H54 (cell line): Measurements from ENCODE around the gene LRRC26.

Source experiments
- DNase-seq: peaks from one replicate; pipeline ENCODE4 v3.0.0; 2011; ENCODE audit warnings: low spot score, mixed read lengths; ENCODE audit not compliant: insufficient read length
- FAIRE-seq: peaks from 3 replicates; lab custom pipeline; 2011; peaks lifted over from hg19 to GRCh38; lab: Jason Lieb, UNC
- POLR2A ChIP-seq: IDR thresholded peaks from 2 replicates; pipeline ENCODE4 v1.6.1; 2011; ENCODE audit warnings: low read depth, mild to moderate bottlenecking, low read length

Gene LRRC26

GRCh38 chr9:137172901-137173795 lies 3.3 kb upstream of the LRRC26 start:
- DNase-seq (peak; percentile 65), FAIRE-seq (no peak)
- TF ChIP-seq POLR2A = no peak

DNA sequence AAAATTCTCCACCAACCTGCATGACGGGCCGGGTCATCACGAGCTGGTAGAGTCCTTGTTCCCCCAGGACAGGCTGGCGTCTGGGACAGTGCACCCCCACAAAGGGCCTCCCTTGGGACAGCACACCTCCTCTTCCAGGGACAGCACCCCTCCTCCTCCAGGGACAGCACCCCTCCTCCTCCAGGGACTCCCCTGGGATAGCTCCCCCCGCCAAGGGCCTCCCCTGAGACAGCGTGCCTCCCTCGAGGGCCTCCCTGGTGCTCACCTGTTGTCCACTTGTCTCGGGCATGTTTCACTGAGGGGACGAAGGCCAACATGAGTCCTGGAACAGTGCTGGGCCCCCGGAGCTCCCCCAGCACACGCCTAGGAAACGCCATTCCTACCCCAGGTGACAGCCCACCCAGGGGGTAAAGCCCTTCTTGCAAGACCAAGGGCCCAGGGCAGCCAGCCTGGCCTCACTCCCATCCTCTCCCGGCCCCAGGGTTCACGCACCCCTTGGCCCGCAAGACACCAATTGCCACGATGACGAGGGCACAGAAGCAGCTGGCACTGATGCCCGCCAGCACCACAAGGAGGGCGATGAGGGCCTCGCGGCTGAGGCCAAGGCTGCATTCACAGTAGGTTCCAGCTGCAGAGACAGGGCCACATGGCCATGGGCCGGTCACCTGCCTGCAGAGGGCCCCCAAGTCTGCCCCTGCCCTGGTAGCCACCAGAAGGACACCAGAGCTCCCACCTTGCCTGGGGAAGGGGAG lies 1.5 kb upstream of the LRRC26 start:
- FAIRE-seq (no peak), DNase-seq (peak; percentile 47)

DNA sequence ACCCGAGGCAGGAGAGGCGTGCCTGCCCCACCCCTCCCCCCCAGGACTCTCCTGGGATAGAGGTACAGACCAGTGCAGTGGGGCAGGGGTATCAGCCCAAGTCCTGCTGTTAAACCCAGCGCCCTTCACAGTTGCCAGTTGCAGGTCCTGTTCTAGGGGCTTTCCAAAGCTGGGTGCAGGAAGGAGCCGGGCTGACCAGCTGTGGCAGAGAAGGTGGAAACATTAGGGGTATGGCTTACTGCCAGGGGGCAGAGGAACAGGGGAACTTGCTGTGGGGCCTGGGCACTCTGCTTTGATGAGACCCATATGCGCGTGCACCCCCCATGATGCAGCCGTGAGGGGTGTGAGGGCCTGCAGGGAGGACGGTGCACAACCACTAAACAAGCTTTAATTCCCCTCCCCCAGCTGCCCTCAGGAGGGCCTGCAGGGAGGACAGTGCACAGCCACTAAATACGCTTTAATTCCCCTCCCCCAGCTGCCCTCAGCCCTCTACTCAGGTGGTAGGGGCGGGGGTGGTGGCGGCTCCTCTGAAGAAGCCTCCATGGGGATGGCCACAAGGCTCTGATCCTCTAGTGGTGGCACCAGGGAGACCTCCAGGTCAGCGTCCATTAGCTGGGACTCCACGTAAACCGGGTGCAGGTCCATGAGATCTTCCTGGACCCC lies 766 bp upstream of the LRRC26 start:
- no peak for FAIRE-seq
- no peak for DNase-seq
- TF ChIP-seq POLR2A = no peak

More for the DNA sequence above, 1.5 kb upstream of the LRRC26 start:
- TF ChIP-seq POLR2A = no peak

DNA sequence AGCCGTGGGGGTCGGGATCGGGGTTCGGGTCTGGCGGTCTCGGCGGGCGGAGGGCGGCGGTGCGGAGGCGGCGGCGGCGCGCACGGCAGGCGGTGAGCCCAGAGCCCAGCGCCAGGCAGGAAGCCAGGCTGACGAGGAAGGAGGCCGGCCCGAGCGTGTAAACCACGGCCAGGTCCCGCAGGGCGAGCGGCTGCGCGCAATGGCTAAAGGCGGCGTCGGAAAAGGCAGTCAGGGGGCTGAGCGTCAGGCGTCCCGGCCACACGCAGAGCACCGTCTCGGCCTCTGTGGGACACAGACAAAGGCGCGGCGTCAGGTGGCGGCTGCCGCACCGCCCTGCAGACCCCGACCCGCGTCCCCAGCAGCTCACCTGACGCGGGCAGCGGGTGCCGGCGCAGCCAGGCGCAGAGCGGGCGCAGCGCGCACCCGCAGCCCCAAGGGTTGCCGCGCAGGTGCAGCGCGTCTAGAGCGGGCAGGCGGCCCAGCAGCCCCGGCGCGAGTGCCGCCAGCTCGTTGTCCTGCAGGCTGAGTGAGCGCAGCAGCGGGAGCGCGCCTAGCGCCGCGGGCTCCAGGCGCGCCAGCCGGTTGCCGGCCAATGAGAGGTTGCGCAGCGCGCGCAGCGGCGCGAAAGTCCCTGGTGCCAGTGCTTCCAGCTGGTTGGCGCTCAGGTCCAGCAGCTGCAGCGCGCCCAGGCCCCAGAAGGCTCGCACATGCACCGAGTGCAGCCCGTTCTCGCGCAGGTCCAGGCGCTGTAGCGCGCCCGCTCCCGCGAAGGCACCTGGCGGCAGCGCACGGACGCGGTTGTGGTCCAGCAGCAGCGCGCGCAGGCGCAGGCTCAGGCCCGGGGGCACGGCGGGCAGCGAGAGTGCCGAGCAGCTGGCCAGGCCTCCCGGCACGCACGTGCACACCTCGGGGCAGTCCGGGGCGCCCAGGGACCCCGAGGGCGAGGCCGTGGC lies 671 bp downstream of the LRRC26 start:
- FAIRE-seq (no peak), DNase-seq (no peak)
- 0 out of 2 replicates have a peak, but pooled peaks have one; percentile 21 for TF ChIP-seq POLR2A

DNA sequence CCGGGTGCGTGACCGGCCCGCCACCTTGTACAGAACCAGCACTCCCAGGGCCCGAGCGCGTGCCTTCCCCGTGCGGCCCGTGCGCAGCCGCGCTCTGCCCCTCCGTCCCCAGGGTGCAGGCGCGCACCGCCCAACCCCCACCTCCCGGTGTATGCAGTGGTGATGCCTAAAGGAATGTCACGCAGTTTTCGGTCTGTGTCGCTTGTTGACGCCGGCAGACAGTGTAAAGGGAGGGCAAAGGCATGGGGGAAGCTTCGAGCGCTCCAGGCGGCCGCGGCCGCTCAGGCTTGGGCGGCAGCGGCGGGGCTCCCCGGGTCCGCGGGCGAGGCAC lies 1.3 kb downstream of the LRRC26 start:
- no peak for FAIRE-seq
- DNase-seq = no peak
- no peak for TF ChIP-seq POLR2A

DNA sequence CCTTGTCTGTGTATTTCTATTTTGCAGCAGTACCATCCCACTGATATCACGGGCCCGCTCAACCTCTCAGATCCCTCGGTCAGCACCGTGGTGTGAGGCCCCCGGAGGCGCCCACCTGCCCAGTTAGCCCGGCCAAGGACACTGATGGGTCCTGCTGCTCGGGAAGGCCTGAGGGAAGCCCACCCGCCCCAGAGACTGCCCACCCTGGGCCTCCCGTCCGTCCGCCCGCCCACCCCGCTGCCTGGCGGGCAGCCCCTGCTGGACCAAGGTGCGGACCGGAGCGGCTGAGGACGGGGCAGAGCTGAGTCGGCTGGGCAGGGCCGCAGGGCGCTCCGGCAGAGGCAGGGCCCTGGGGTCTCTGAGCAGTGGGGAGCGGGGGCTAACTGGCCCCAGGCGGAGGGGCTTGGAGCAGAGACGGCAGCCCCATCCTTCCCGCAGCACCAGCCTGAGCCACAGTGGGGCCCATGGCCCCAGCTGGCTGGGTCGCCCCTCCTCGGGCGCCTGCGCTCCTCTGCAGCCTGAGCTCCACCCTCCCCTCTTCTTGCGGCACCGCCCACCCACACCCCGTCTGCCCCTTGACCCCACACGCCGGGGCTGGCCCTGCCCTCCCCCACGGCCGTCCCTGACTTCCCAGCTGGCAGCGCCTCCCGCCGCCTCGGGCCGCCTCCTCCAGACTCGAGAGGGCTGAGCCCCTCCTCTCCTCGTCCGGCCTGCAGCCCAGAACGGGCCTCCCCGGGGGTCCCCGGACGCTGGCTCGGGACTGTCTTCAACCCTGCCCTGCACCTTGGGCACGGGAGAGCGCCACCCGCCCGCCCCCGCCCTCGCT lies 1.9 kb downstream of the LRRC26 start:
- DNase-seq (peak; percentile 96), FAIRE-seq (no peak)
- no peak for TF ChIP-seq POLR2A

- FAIRE-seq (no peak), DNase-seq (no peak)
- TF ChIP-seq POLR2A = no peak
Measured at GRCh38 chr9:137167277-137167746, 2.5 kb downstream of the LRRC26 start.

DNA sequence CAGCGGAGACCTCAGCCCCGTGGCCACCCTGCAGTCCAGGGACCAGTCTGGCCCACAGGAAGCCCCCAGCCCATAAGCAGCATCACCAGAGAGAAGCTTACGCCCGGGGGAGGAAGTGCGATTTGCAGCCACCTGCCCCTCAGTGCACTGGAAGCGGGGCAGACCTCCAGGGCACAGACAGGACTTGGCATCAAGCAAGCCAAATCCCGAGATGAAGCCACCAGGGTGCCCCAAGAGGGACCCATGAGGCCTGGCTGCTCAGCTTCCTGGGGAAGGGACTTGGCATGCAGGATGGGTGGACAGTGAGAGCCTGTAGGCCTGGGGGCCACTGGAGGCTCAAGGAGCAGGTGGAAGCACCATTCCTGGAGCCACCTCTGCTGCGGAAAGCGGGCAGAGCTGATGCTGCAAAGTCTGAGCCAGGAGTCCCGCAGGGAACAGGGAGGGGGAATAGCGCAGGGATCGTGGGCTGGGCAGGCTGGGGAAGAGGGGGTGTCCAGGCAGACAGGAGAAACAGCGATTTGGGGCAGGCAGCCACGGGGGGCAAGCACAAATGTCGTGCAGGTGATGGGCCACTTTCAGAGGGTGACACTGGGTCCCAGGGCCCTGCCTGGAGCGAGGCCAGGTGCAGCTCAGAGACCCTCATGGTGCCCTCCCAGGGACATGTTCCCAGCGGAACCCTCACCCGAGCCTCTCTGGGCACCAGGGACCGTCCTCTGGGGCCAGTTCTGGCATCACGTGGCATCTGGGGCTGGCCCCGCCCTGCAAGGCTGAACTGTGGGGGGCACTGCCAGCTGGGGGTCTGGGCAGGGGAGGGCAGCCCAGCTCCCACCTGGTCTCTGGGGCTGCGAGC lies 3.2 kb downstream of the LRRC26 start:
- DNase-seq = no peak
- TF ChIP-seq POLR2A = no peak
- no peak for FAIRE-seq

DNA sequence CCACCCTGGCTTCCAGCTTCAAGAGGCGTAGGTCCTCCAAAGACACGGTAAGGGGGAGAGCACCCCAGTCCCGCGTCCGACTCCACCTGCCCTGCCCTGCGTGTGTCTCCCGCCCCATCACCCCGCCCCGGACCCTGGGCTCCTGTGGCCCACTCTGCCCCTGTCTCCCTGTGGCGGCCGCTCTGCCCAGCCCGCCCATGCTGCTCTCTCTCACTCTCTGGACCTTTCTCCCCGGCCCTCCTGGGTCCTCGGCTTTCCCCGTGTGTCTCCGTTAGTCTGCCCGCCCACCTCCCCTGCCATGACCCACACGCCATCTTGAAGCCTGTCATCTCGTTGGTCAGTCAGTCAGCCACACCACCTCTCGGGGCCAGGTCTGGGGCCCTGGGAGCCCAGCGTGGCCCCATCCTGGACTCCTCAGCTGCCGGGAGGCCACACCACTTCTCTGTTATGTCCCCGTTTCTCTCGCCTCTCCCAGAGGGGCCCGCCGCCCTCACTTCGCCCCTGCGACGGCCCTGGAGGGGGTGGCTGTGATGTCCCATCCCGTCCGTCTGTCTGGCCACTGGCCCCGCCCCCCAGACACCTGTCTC lies 4.5 kb downstream of the LRRC26 start:
- TF ChIP-seq POLR2A = no peak
- FAIRE-seq (no peak), DNase-seq (no peak)

GRCh38 chr9:137164370-137165249 lies 5.2 kb downstream of the LRRC26 start:
- DNase-seq = no peak
- no peak for FAIRE-seq
- TF ChIP-seq POLR2A = no peak
